ENCODE results near the gene PTGES2. TPM values are rescaled to one million over a fixed set of nuclear protein-coding genes. Genes with fewer than 3 reads are reported as not detected.

Gene PTGES2
- total and polyA plus RNA-seq, 2 of the 13 experiments (the other 11 are each of a cell fraction or from before 2014, with no cell fraction given): 63.7 to 79.8 TPM

- TF ChIP-seq, protein P1, sequence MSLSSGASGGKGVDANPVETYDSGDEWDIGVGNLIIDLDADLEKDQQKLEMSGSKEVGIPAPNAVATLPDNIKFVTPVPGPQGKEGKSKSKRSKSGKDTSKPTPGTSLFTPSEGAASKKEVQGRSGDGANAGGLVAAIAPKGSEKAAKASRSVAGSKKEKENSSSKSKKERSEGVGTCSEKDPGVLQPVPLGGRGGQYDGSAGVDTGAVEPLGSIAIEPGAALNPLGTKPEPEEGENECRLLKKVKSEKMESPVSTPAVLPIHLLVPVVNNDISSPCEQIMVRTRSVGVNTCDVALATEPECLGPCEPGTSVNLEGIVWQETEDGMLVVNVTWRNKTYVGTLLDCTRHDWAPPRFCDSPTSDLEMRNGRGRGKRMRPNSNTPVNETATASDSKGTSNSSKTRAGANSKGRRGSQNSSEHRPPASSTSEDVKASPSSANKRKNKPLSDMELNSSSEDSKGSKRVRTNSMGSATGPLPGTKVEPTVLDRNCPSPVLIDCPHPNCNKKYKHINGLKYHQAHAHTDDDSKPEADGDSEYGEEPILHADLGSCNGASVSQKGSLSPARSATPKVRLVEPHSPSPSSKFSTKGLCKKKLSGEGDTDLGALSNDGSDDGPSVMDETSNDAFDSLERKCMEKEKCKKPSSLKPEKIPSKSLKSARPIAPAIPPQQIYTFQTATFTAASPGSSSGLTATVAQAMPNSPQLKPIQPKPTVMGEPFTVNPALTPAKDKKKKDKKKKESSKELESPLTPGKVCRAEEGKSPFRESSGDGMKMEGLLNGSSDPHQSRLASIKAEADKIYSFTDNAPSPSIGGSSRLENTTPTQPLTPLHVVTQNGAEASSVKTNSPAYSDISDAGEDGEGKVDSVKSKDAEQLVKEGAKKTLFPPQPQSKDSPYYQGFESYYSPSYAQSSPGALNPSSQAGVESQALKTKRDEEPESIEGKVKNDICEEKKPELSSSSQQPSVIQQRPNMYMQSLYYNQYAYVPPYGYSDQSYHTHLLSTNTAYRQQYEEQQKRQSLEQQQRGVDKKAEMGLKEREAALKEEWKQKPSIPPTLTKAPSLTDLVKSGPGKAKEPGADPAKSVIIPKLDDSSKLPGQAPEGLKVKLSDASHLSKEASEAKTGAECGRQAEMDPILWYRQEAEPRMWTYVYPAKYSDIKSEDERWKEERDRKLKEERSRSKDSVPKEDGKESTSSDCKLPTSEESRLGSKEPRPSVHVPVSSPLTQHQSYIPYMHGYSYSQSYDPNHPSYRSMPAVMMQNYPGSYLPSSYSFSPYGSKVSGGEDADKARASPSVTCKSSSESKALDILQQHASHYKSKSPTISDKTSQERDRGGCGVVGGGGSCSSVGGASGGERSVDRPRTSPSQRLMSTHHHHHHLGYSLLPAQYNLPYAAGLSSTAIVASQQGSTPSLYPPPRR (CRISPR knock-in tag; IDR thresholded peaks at IDR 0.05; ENCODE audit: borderline replicate concordance): peak; percentile 98
- TF ChIP-seq ONECUT2 (CRISPR knock-in tag; IDR thresholded peaks at IDR 0.05) (no peak), ZSCAN29 (CRISPR knock-in tag; conservative IDR thresholded peaks at IDR 0.05) (peak; percentile 89), AGO2 (optimal IDR thresholded peaks at IDR 0.05; ENCODE audit: low read depth, low read length) (no peak), JUNB (CRISPR knock-in tag; IDR thresholded peaks at IDR 0.05; ENCODE audit: borderline replicate concordance) (no peak), ZNF737 (CRISPR knock-in tag; IDR thresholded peaks at IDR 0.05; ENCODE audit: borderline replicate concordance) (no peak), ZNF598 (CRISPR knock-in tag; IDR thresholded peaks at IDR 0.05; ENCODE audit: borderline replicate concordance) (no peak), TEF (CRISPR knock-in tag; IDR thresholded peaks at IDR 0.05) (no peak), TCF7L2 (IDR thresholded peaks at IDR 0.05; ENCODE audit: low read depth, low read length) (no peak), NFYB (CRISPR knock-in tag; IDR thresholded peaks at IDR 0.05) (peak; percentile 34), ZNF530 (CRISPR knock-in tag; IDR thresholded peaks at IDR 0.05; ENCODE audit: low read depth) (no peak), ZNF318 (CRISPR knock-in tag; IDR thresholded peaks at IDR 0.05) (peak; percentile 90), NR2C2 (CRISPR knock-in tag; IDR thresholded peaks at IDR 0.05; ENCODE audit: borderline replicate concordance) (peak; percentile 73), KLF6 (CRISPR knock-in tag; IDR thresholded peaks at IDR 0.05) (0 out of 2 replicates have a peak, but pooled peaks have one; percentile 70), AKAP8 (CRISPR knock-in tag; IDR thresholded peaks at IDR 0.05) (peak; percentile 79; the same call in 1 of the 2 replicates)
Observed at GRCh38 chr9:128115187-128116103, 12.1 kb downstream of the PTGES2 start (continued).
